HCT116 (cell line): ENCODE results near the gene CLTA. TPM values are rescaled to one million over a fixed set of nuclear protein-coding genes. Genes with fewer than 3 reads are reported as not detected.

Source experiments
- ATAC-seq: fragments of 200-7000 bp; cut with Tn5 transposase; 2 replicates; pipeline ENCODE4 v1.9.1; 2020; ENCODE audit warnings: mild to moderate bottlenecking, moderate library complexity
- BruUV-seq: library from RNA; stranded (reverse); fragments of 400-500 nt; replicated peaks from 2 replicates; lab custom pipeline; 2021; lab: Mats Ljungman, UMichigan
- CTCF ChIA-PET: fragments of 300-600 bp; sonication (Branson Sonifier 250); formaldehyde crosslinking; loops from one replicate; lab custom pipeline; 2021; ENCODE audit warnings: antibody characterized with exemption; lab: Charles Lee
- POLR2A ChIA-PET: fragments of 300-600, 350-600 bp; sonication (Branson Sonifier 250); formaldehyde crosslinking; loops from one replicate; lab custom pipeline; 2021; ENCODE audit warnings: antibody characterized with exemption; lab: Charles Lee
- RAD21 ChIA-PET, 2 experiments: fragments of 300-600 bp; sonication (Branson Sonifier 250); formaldehyde crosslinking; loops; one replicate each; lab custom pipeline; 2023; ENCODE audit warnings: low total read pairs in 2 of 2; ENCODE audit not compliant: uncharacterized antibody in 2 of 2, unreplicated experiment in 2 of 2, low non-redundant PET in 1 of 2; lab: Charles Lee
- DNase-seq: peaks from one replicate; pipeline ENCODE4 v3.0.0-alpha.2; 2010; ENCODE audit warnings: low read depth, low spot score
- H2AFZ ChIP-seq: fragments of 200-600 bp; shearing (Covaris generic), sonication (generic); 2 replicates; pipeline ENCODE4 v1.6.1; 2017; ENCODE audit warnings: low read depth, mixed run types, mixed read lengths, antibody characterized with exemption, low read length; ENCODE audit not compliant: poor library complexity, severe bottlenecking
- H3K27ac ChIP-seq: 2 replicates; pipeline ENCODE4 v1.5.1; 2012; ENCODE audit warnings: low read depth, low read length
- H3K27me3 ChIP-seq: fragments of 200-600 bp; sonication (generic); 2 replicates; pipeline ENCODE4 v1.6.1; 2016; ENCODE audit warnings: mixed run types, low read length, mixed read lengths; ENCODE audit not compliant: insufficient read depth
- H3K36me3 ChIP-seq, 2 experiments: fragments of 200-500 bp in 1 of 2; fragments of 200-600 bp in 1 of 2; sonication (Bioruptor generic) in 1 of 2; sonication (generic) in 1 of 2; 2 replicates each; pipeline versions ENCODE4 v1.5.1 to v1.6.1; 2014 to 2016; ENCODE audit warnings: low read length in 2 of 2, inconsistent platforms in 1 of 2, mixed read lengths in 1 of 2, mixed run types in 1 of 2; ENCODE audit not compliant: insufficient read depth in 2 of 2, control insufficient read depth in 1 of 2
- H3K4me1 ChIP-seq, 2 experiments: fragments of 200-600 bp in 1 of 2; sonication (generic) in 1 of 2; 2 replicates each; pipeline versions ENCODE4 v1.5.1 to v1.6.1; 2012 to 2017; ENCODE audit warnings: low read length in 2 of 2, inconsistent platforms in 1 of 2, mild to moderate bottlenecking in 1 of 2, mixed read lengths in 1 of 2, mixed run types in 1 of 2, moderate library complexity in 1 of 2; ENCODE audit not compliant: insufficient read depth in 2 of 2, control insufficient read depth in 1 of 2
- H3K4me2 ChIP-seq: fragments of 200-600 bp; sonication (generic); 2 replicates; pipeline ENCODE4 v1.6.1; 2017; ENCODE audit warnings: mixed run types, low read length, mixed read lengths
- H3K4me3 ChIP-seq, 2 experiments: fragments of 200-600 bp in 1 of 2; sonication (generic) in 1 of 2; replicated peaks in 1 of 2; 2 replicates each; pipeline ENCODE4 v1.5.1; 2011 to 2016; ENCODE audit warnings: low read length in 2 of 2, control low read depth in 1 of 2, low read depth in 1 of 2, mild to moderate bottlenecking in 1 of 2, mixed read lengths in 1 of 2, mixed run types in 1 of 2
- H3K79me2 ChIP-seq: fragments of 200-600 bp; sonication (generic); 2 replicates; pipeline ENCODE4 v1.6.1; 2017; ENCODE audit warnings: mild to moderate bottlenecking, mixed run types, low read length, moderate library complexity, mixed read lengths; ENCODE audit not compliant: insufficient read depth
- H3K9ac ChIP-seq: fragments of 200-600 bp; sonication (generic); 2 replicates; pipeline ENCODE4 v1.6.1; 2016; ENCODE audit warnings: low read length, mixed read lengths
- H3K9me2 ChIP-seq: fragments of 200-600 bp; sonication (generic), shearing (Covaris generic); 2 replicates; pipeline ENCODE4 v1.6.1; 2017; ENCODE audit warnings: mixed run types, mild to moderate bottlenecking, moderate library complexity; ENCODE audit not compliant: insufficient read depth
- H3K9me3 ChIP-seq, 2 experiments: fragments of 200-500 bp in 1 of 2; fragments of 200-600 bp in 1 of 2; sonication (Bioruptor generic) in 1 of 2; sonication (generic) in 1 of 2; 2 replicates each; pipeline ENCODE4 v1.6.1; 2014 to 2017; ENCODE audit warnings: low read length in 2 of 2, mixed read lengths in 2 of 2, inconsistent platforms in 1 of 2, low read depth in 1 of 2, mild to moderate bottlenecking in 1 of 2, mixed run types in 1 of 2, moderate library complexity in 1 of 2; ENCODE audit not compliant: control insufficient read depth in 1 of 2, insufficient read depth in 1 of 2
- H4K20me1 ChIP-seq: fragments of 200-600 bp; sonication (generic), shearing (Covaris generic); 2 replicates; pipeline ENCODE4 v1.6.1; 2017; ENCODE audit warnings: mixed run types, mild to moderate bottlenecking, moderate library complexity; ENCODE audit not compliant: insufficient read depth
- ATF3 ChIP-seq: IDR thresholded peaks from 2 replicates; pipeline ENCODE4 v1.6.1; 2012
- CBX3 ChIP-seq: IDR thresholded peaks from 2 replicates; pipeline ENCODE4 v1.6.1; 2012; ENCODE audit warnings: low read depth
- CEBPB ChIP-seq: IDR thresholded peaks from 2 replicates; pipeline ENCODE4 v1.6.1; 2012; ENCODE audit warnings: low read depth
- CTCF ChIP-seq, 3 experiments: fragments of 200-600 bp in 1 of 3; sonication (generic) in 1 of 3; IDR thresholded peaks in 2 of 3; conservative IDR thresholded peaks in 1 of 3; 2 replicates each; pipeline ENCODE4 v1.5.1; 2012 to 2017; ENCODE audit warnings: low read depth in 2 of 3, low read length in 2 of 3, antibody characterized with exemption in 1 of 3, borderline replicate concordance in 1 of 3, control low read depth in 1 of 3, mild to moderate bottlenecking in 1 of 3, mixed read lengths in 1 of 3, mixed run types in 1 of 3, moderate library complexity in 1 of 3; ENCODE audit not compliant: insufficient read depth in 1 of 3
- EGR1 ChIP-seq: IDR thresholded peaks from 2 replicates; pipeline ENCODE4 v1.6.1; 2012; ENCODE audit warnings: low read depth
- ELF1 ChIP-seq: IDR thresholded peaks from 2 replicates; pipeline ENCODE4 v1.6.1; 2012; ENCODE audit warnings: low read depth, borderline replicate concordance
- EZH2 ChIP-seq: fragments of 200-600 bp; sonication (generic); IDR thresholded peaks from 2 replicates; pipeline ENCODE4 v1.6.1; 2017; ENCODE audit warnings: antibody characterized with exemption, mixed run types
- EZH2phosphoT487 ChIP-seq: fragments of 200-600 bp; IDR thresholded peaks from 2 replicates; pipeline ENCODE4 v1.6.1; 2018; ENCODE audit warnings: antibody characterized with exemption, borderline replicate concordance
- FOSL1 ChIP-seq: IDR thresholded peaks from 2 replicates; pipeline ENCODE4 v1.6.1; 2012; ENCODE audit warnings: low read depth
- JUND ChIP-seq: IDR thresholded peaks from 2 replicates; pipeline ENCODE4 v1.6.1; 2012
- MAX ChIP-seq: IDR thresholded peaks from 2 replicates; pipeline ENCODE4 v1.6.1; 2012
- POLR2A ChIP-seq: IDR thresholded peaks from 2 replicates; pipeline ENCODE4 v1.7.0; 2011; ENCODE audit warnings: borderline replicate concordance; ENCODE audit not compliant: insufficient read depth, insufficient read length; ENCODE audit errors: extremely low read depth
- POLR2AphosphoS5 ChIP-seq: IDR thresholded peaks from 2 replicates; pipeline ENCODE4 v1.6.1; 2011; ENCODE audit warnings: mild to moderate bottlenecking, low read depth, low read length, moderate library complexity
- RAD21 ChIP-seq: IDR thresholded peaks from 2 replicates; pipeline ENCODE4 v1.6.1; 2012; ENCODE audit warnings: low read depth, mild to moderate bottlenecking
- SIN3A ChIP-seq: IDR thresholded peaks from 2 replicates; pipeline ENCODE4 v1.6.1; 2012; ENCODE audit warnings: low read depth
- SP1 ChIP-seq: IDR thresholded peaks from 2 replicates; pipeline ENCODE4 v1.6.1; 2012; ENCODE audit warnings: low read depth
- SRF ChIP-seq: IDR thresholded peaks from 2 replicates; pipeline ENCODE4 v1.6.1; 2012; ENCODE audit warnings: low read depth
- TCF7L2 ChIP-seq: IDR thresholded peaks from 2 replicates; pipeline ENCODE4 v1.7.0; 2011; ENCODE audit warnings: borderline replicate concordance, inconsistent platforms; ENCODE audit not compliant: insufficient read depth, insufficient read length; ENCODE audit errors: extremely low read depth
- ZBTB33 ChIP-seq: IDR thresholded peaks from 2 replicates; pipeline ENCODE4 v1.6.1; 2011; ENCODE audit warnings: mild to moderate bottlenecking, low read length, moderate library complexity; ENCODE audit not compliant: insufficient replicate concordance; ENCODE audit errors: extremely low read depth
- intact Hi-C: fragments of 100-400 bp; cut with micrococcal nuclease; formaldehyde crosslinking; loops from 2 replicates; pipeline ENCODE4 v1.10.0; 2022
- total RNA-seq: library from RNA; stranded (reverse); gene quantifications from one replicate; pipeline ENCODE4 v1.2.1, GENCODE V29; 2021; ENCODE audit not compliant: unreplicated experiment
- TF ChIP-seq, protein P1 (sequence below): IDR thresholded peaks from 2 replicates; pipeline ENCODE4 v1.6.1; 2012; ENCODE audit warnings: low read depth

CLTA gene
- total RNA-seq, 1 experiment from 2014 or later: 152 TPM

GRCh38 chr9:36193023-36193422, 2.3 kb downstream of the CLTA start:
- H3K9me2 ChIP-seq: no peaks in the 10 kb centered on the region
- ChIA-PET RAD21 (no interaction called here), POLR2A (no interaction called here)
- 0 out of 2 replicates have a peak, but pooled peaks cover 5% of the 10 kb centered on the region for H4K20me1 ChIP-seq
- H3K79me2 ChIP-seq: peaks cover 65% of the 10 kb centered on the region
- peaks cover 12 to 20% of the 10 kb centered on the region in 2 experiments for H3K4me1 ChIP-seq
- H3K9me3 ChIP-seq: no peaks in the 10 kb centered on the region
- H3K4me2 ChIP-seq: peak overlapping the region; percentile 86; the same call in 1 of the 2 replicates
- H2AFZ ChIP-seq: no peak overlapping the region
- no peak for DNase-seq
- intact Hi-C loops: no loop called here
- TF ChIP-seq ELF1: no peak
- TF ChIP-seq SIN3A: no peak
- TF ChIP-seq ATF3: no peak
- no peak for TF ChIP-seq ZBTB33
- TF ChIP-seq, protein P1, sequence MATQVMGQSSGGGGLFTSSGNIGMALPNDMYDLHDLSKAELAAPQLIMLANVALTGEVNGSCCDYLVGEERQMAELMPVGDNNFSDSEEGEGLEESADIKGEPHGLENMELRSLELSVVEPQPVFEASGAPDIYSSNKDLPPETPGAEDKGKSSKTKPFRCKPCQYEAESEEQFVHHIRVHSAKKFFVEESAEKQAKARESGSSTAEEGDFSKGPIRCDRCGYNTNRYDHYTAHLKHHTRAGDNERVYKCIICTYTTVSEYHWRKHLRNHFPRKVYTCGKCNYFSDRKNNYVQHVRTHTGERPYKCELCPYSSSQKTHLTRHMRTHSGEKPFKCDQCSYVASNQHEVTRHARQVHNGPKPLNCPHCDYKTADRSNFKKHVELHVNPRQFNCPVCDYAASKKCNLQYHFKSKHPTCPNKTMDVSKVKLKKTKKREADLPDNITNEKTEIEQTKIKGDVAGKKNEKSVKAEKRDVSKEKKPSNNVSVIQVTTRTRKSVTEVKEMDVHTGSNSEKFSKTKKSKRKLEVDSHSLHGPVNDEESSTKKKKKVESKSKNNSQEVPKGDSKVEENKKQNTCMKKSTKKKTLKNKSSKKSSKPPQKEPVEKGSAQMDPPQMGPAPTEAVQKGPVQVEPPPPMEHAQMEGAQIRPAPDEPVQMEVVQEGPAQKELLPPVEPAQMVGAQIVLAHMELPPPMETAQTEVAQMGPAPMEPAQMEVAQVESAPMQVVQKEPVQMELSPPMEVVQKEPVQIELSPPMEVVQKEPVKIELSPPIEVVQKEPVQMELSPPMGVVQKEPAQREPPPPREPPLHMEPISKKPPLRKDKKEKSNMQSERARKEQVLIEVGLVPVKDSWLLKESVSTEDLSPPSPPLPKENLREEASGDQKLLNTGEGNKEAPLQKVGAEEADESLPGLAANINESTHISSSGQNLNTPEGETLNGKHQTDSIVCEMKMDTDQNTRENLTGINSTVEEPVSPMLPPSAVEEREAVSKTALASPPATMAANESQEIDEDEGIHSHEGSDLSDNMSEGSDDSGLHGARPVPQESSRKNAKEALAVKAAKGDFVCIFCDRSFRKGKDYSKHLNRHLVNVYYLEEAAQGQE: no peak
- TF ChIP-seq TCF7L2: no peak
- TF ChIP-seq CEBPB: no peak
- no peak for TF ChIP-seq EZH2phosphoT487
- no peak for TF ChIP-seq SP1
- TF ChIP-seq POLR2A: no peak
- no peak for TF ChIP-seq JUND
- TF ChIP-seq POLR2AphosphoS5: no peak
- no peak for TF ChIP-seq CTCF (IDR thresholded peaks at IDR 0.05 in 2 of 3, conservative IDR thresholded peaks at IDR 0.05 in 1 of 3; ENCODE audit: borderline replicate concordance in 1 of 3, insufficient read depth in 1 of 3, low read depth in 2 of 3, low read length in 2 of 3)
- TF ChIP-seq MAX: no peak
- no peak for TF ChIP-seq RAD21
- TF ChIP-seq CBX3: no peak
- TF ChIP-seq FOSL1: no peak
- TF ChIP-seq SRF: no peak
- no peak for TF ChIP-seq EZH2
- no peak for TF ChIP-seq EGR1
- TF ChIP-seq, all 23 proteins: peak for 0
- H3K36me3 ChIP-seq: peaks cover 7 to 15% of the 10 kb centered on the region in 2 experiments; a peak in 3 of 4 replicates
- no TSS peak for BruUV-seq
- CTCF ChIA-PET: no interaction called here
- no peak overlapping the region for H3K4me3 ChIP-seq
- no peak for ATAC-seq
- H3K27ac ChIP-seq: no peak overlapping the region
- H3K27me3 ChIP-seq: no peaks in the 10 kb centered on the region
- no peak overlapping the region for H3K9ac ChIP-seq
